H9 (cell line): Measurements from ENCODE around the gene ADAMTSL3. TPM values are rescaled to one million over a fixed set of nuclear protein-coding genes. Genes with fewer than 3 reads are reported as not detected.

Source experiments
- DNase-seq: peaks from one replicate; pipeline ENCODE4 v3.0.0-alpha.2; 2017
- H2AFZ ChIP-seq: one replicate; pipeline ENCODE4 v1.6.1; 2013; ENCODE audit warnings: mild to moderate bottlenecking, low read length, control low read depth, moderate library complexity
- H2AK5ac ChIP-seq: 2 replicates; pipeline ENCODE4 v1.6.1; 2013; ENCODE audit warnings: low read length, control low read depth, mixed read lengths; ENCODE audit not compliant: insufficient read length
- H2BK120ac ChIP-seq: one replicate; pipeline ENCODE4 v1.6.1; 2013; ENCODE audit warnings: low read depth, mild to moderate bottlenecking, low read length, control low read depth, inconsistent platforms; ENCODE audit not compliant: poor library complexity, severe bottlenecking
- H2BK12ac ChIP-seq: 2 replicates; pipeline ENCODE4 v1.6.1; 2013; ENCODE audit warnings: low read length, control low read depth, mixed read lengths, low read depth; ENCODE audit not compliant: insufficient read length
- H2BK15ac ChIP-seq: 2 replicates; pipeline ENCODE4 v1.6.1; 2013; ENCODE audit warnings: low read depth, low read length, control low read depth
- H2BK20ac ChIP-seq: one replicate; pipeline ENCODE4 v1.6.1; 2013; ENCODE audit warnings: low read depth, mild to moderate bottlenecking, low read length, control low read depth, inconsistent platforms; ENCODE audit not compliant: poor library complexity, severe bottlenecking
- H2BK5ac ChIP-seq: 2 replicates; pipeline ENCODE4 v1.6.1; 2013; ENCODE audit warnings: low read length, control low read depth, mixed read lengths; ENCODE audit not compliant: insufficient read length
- H3K14ac ChIP-seq: 2 replicates; pipeline ENCODE4 v1.6.1; 2013; ENCODE audit warnings: low read length, control low read depth; ENCODE audit not compliant: insufficient read depth
- H3K18ac ChIP-seq: 2 replicates; pipeline ENCODE4 v1.6.1; 2013; ENCODE audit warnings: low read depth, mild to moderate bottlenecking, mixed read lengths, low read length, control low read depth; ENCODE audit not compliant: insufficient read length
- H3K23ac ChIP-seq: 2 replicates; pipeline ENCODE4 v1.6.1; 2013; ENCODE audit warnings: low read length, control low read depth, mixed read lengths, low read depth; ENCODE audit not compliant: insufficient read length
- H3K23me2 ChIP-seq: 2 replicates; pipeline ENCODE4 v1.6.1; 2013; ENCODE audit warnings: low read depth, mild to moderate bottlenecking, mixed read lengths, low read length, control low read depth; ENCODE audit not compliant: insufficient read length, poor library complexity, severe bottlenecking
- H3K27ac ChIP-seq: 2 replicates; pipeline ENCODE4 v1.5.1; 2013; ENCODE audit warnings: low read length, control low read depth, mixed read lengths, low read depth; ENCODE audit not compliant: insufficient read length
- H3K27me3 ChIP-seq: 2 replicates; pipeline ENCODE4 v1.6.1; 2013; ENCODE audit warnings: low read length, control low read depth, inconsistent platforms; ENCODE audit not compliant: insufficient read depth
- H3K4ac ChIP-seq: 2 replicates; pipeline ENCODE4 v1.6.1; 2013; ENCODE audit warnings: low read depth, mild to moderate bottlenecking, control low read depth, inconsistent platforms, low read length, moderate library complexity
- H3K4me1 ChIP-seq: 2 replicates; pipeline ENCODE4 v1.6.1; 2013; ENCODE audit warnings: low read length, control low read depth, inconsistent platforms; ENCODE audit not compliant: insufficient read depth
- H3K4me2 ChIP-seq: 2 replicates; pipeline ENCODE4 v1.6.1; 2013; ENCODE audit warnings: low read length, control low read depth, mixed read lengths; ENCODE audit not compliant: insufficient read length, insufficient read depth
- H3K56ac ChIP-seq: 2 replicates; pipeline ENCODE4 v1.6.1; 2013; ENCODE audit warnings: low read depth, mild to moderate bottlenecking, mixed read lengths, low read length, control low read depth; ENCODE audit not compliant: insufficient read length
- H3K79me1 ChIP-seq: 2 replicates; pipeline ENCODE4 v1.6.1; 2013; ENCODE audit warnings: low read depth, mild to moderate bottlenecking, moderate library complexity, low read length, control low read depth, inconsistent platforms; ENCODE audit not compliant: insufficient read depth, poor library complexity, severe bottlenecking
- H3K79me2 ChIP-seq: 2 replicates; pipeline ENCODE4 v1.6.1; 2013; ENCODE audit warnings: low read length, control low read depth, inconsistent platforms; ENCODE audit not compliant: insufficient read depth
- H3K9ac ChIP-seq: 2 replicates; pipeline ENCODE4 v1.6.1; 2013; ENCODE audit warnings: low read length, control low read depth, mixed read lengths; ENCODE audit not compliant: insufficient read length; ENCODE audit errors: extremely low read depth
- H3K9me3 ChIP-seq: one replicate; pipeline ENCODE4 v1.6.1; 2013; ENCODE audit warnings: low read depth, low read length, inconsistent platforms; ENCODE audit not compliant: control insufficient read depth
- H3T11ph ChIP-seq: one replicate; pipeline ENCODE4 v1.6.1; 2013; ENCODE audit warnings: mild to moderate bottlenecking, low read length, control low read depth, inconsistent platforms
- H4K20me1 ChIP-seq: one replicate; pipeline ENCODE4 v1.6.1; 2013; ENCODE audit not compliant: control insufficient read depth, insufficient read length, insufficient read depth
- H4K5ac ChIP-seq: 2 replicates; pipeline ENCODE4 v1.6.1; 2013; ENCODE audit warnings: low read depth, mild to moderate bottlenecking, mixed read lengths, low read length, control low read depth; ENCODE audit not compliant: insufficient read length
- H4K8ac ChIP-seq: replicated peaks from 2 replicates; pipeline ENCODE4 v1.6.1; 2013; ENCODE audit warnings: low read length, control low read depth, mixed read lengths, low read depth; ENCODE audit not compliant: insufficient read length
- H4K91ac ChIP-seq: 2 replicates; pipeline ENCODE4 v1.6.1; 2013; ENCODE audit warnings: low read depth, mild to moderate bottlenecking, moderate library complexity, mixed read lengths, low read length, control low read depth; ENCODE audit not compliant: insufficient read length
- H3K27ac Mint-ChIP-seq, 3 experiments: 2 replicates in 2 of 3; 3 replicates in 1 of 3; pipeline ENCODE4 v1.8.0; 2020 to 2021; ENCODE audit warnings: mixed read lengths in 3 of 3, mild to moderate bottlenecking in 1 of 3, moderate library complexity in 1 of 3
- H3K27me3 Mint-ChIP-seq: 2 replicates; pipeline ENCODE4 v1.8.0; 2021; ENCODE audit warnings: low read depth, mild to moderate bottlenecking, moderate library complexity, mixed read lengths
- H3K36me3 Mint-ChIP-seq, 3 experiments: 2 replicates in 2 of 3; 3 replicates in 1 of 3; pipeline ENCODE4 v1.8.0; 2020 to 2021; ENCODE audit warnings: low read depth in 3 of 3, mixed read lengths in 3 of 3; ENCODE audit not compliant: insufficient read depth in 1 of 3
- H3K4me1 Mint-ChIP-seq, 2 experiments: 2 replicates each; pipeline ENCODE4 v1.8.0; 2020; ENCODE audit warnings: mixed read lengths in 2 of 2
- H3K4me3 Mint-ChIP-seq, 2 experiments: 2 replicates in 1 of 2; 3 replicates in 1 of 2; pipeline ENCODE4 v1.8.0; 2020 to 2021; ENCODE audit warnings: mild to moderate bottlenecking in 2 of 2, mixed read lengths in 2 of 2, moderate library complexity in 1 of 2
- H3K9me3 Mint-ChIP-seq, 2 experiments: 2 replicates in 1 of 2; 3 replicates in 1 of 2; pipeline ENCODE4 v1.8.0; 2020; ENCODE audit warnings: mild to moderate bottlenecking in 2 of 2, mixed read lengths in 2 of 2, moderate library complexity in 1 of 2
- CTCF ChIP-seq: fragments of 200-600 bp; sonication (generic); conservative IDR thresholded peaks from 3 replicates; pipeline ENCODE4 v1.8.0; 2021; ENCODE audit warnings: antibody characterized with exemption, mild to moderate bottlenecking
- WGBS: extraction: QIAGEN DNeasy Blood & Tissue Kit; methylation state at CpG from one replicate; pipeline ENCODE4 v1.1.7; 2013; ENCODE audit warnings: missing lambda C conversion rate, low lambda C conversion rate, mixed read lengths; ENCODE audit not compliant: insufficient read length; ENCODE audit errors: extremely low coverage; 5-methylcytosine and 5-hydroxymethylcytosine counted together
- total RNA-seq: library from RNA; stranded (reverse); gene quantifications from 2 replicates; pipeline ENCODE4 v1.2.1, GENCODE V29; 2021

The ADAMTSL3 gene
- total RNA-seq, 1 experiment from 2014 or later = 0.39 TPM

- no peak for DNase-seq
- Mint-ChIP-seq H3K36me3 (no peaks in the 10 kb centered on the region), H3K4me1 (no peaks in the 10 kb centered on the region), H3K9me3 (peaks cover 0 to 3% of the 10 kb centered on the region in 2 experiments; a peak in 2 of 5 replicates), H3K27ac (no peak overlapping the region), H3K4me3 (no peak overlapping the region), H3K27me3 (peaks cover 4% of the 10 kb centered on the region)
- Histone ChIP-seq H3K14ac (no peak overlapping the region), H3K9me3 (no peaks in the 10 kb centered on the region), H4K91ac (no peak overlapping the region), H4K8ac (no peak overlapping the region), H3K23me2 (no peaks in the 10 kb centered on the region), H3K9ac (no peak overlapping the region), H3K4ac (no peak overlapping the region), H3K4me2 (no peak overlapping the region), H3K23ac (no peak overlapping the region), H3K27ac (no peak overlapping the region), H3K79me1 (no peaks in the 10 kb centered on the region), H2AFZ (no peak overlapping the region), H4K20me1 (no peaks in the 10 kb centered on the region), H3K79me2 (no peaks in the 10 kb centered on the region), H3T11ph (no peak overlapping the region), H4K5ac (no peak overlapping the region), H2BK20ac (no peak overlapping the region), H3K27me3 (no peaks in the 10 kb centered on the region), H2AK5ac (no peak overlapping the region), H2BK5ac (no peak overlapping the region), H2BK120ac (no peak overlapping the region), H2BK15ac (no peak overlapping the region), H3K18ac (no peak overlapping the region), H3K4me1 (no peaks in the 10 kb centered on the region), H3K56ac (no peak overlapping the region), H2BK12ac (no peak overlapping the region)
- WGBS = no CpG with 5 or more reads among the region's 3 CpGs
- no peak for TF ChIP-seq CTCF
Observed at GRCh38 chr15:83665480-83665879, 11.6 kb downstream of the ADAMTSL3 start.
